ENCODE data around the gene HIVEP3. TPM values are rescaled to one million over a fixed set of nuclear protein-coding genes. Genes with fewer than 3 reads are reported as not detected.
A peak's percentile ranks its signal among the peaks of the same experiment; 100 is the strongest.

HIVEP3 gene
- total RNA-seq, 1 experiment from 2014 or later = 1.4 TPM

- H3K27me3 ChIP-seq (ENCODE audit: insufficient read depth, low read length) = no peaks in the 10 kb centered on the region
- no peak overlapping the region for H4K91ac ChIP-seq (ENCODE audit: insufficient read length, low read depth, low read length)
- H2BK15ac ChIP-seq (ENCODE audit: low read depth, low read length) = no peak overlapping the region
- no peaks in the 10 kb centered on the region for H3K79me1 ChIP-seq (ENCODE audit: insufficient read depth, low read depth, low read length, poor library complexity, severe bottlenecking)
- no peak overlapping the region for H2AK5ac ChIP-seq (ENCODE audit: insufficient read length, low read length)
- no peak for TF ChIP-seq CTCF (conservative IDR thresholded peaks at IDR 0.05)
- no peak overlapping the region for H3K4me2 ChIP-seq (ENCODE audit: insufficient read depth, insufficient read length, low read length)
- no CpG with 5 or more reads among the region's 19 CpGs for WGBS (ENCODE audit: extremely low coverage, insufficient read length, low lambda C conversion rate)
- no peak overlapping the region for H3K14ac ChIP-seq (ENCODE audit: insufficient read depth, low read length)
- peak overlapping the region in 1 of 3 experiments; percentile 35; a peak in 3 of 7 replicates for H3K27ac Mint-ChIP-seq
- no peak overlapping the region for H3K4me3 Mint-ChIP-seq
- no peak overlapping the region for H4K5ac ChIP-seq (ENCODE audit: insufficient read length, low read depth, low read length)
- H2BK20ac ChIP-seq (ENCODE audit: low read depth, low read length, poor library complexity, severe bottlenecking) = no peak overlapping the region
- H4K8ac ChIP-seq (replicated peaks; ENCODE audit: insufficient read length, low read depth, low read length) = no peak overlapping the region
- H3K4ac ChIP-seq (ENCODE audit: low read depth, low read length) = no peak overlapping the region
- H3K18ac ChIP-seq (ENCODE audit: insufficient read length, low read depth, low read length) = no peak overlapping the region
- H2BK120ac ChIP-seq (ENCODE audit: low read depth, low read length, poor library complexity, severe bottlenecking) = no peak overlapping the region
- H3K56ac ChIP-seq (ENCODE audit: insufficient read length, low read depth, low read length) = no peak overlapping the region
- H3K4me1 Mint-ChIP-seq = peaks cover 2 to 3% of the 10 kb centered on the region in 2 experiments; a peak in 3 of 4 replicates
- no peaks in the 10 kb centered on the region for H3K9me3 ChIP-seq (ENCODE audit: control insufficient read depth, low read depth, low read length)
- H3K4me1 ChIP-seq (ENCODE audit: insufficient read depth, low read length) = no peaks in the 10 kb centered on the region
- no peaks in the 10 kb centered on the region for H3K9me3 Mint-ChIP-seq
- no peaks in the 10 kb centered on the region for H3K23me2 ChIP-seq (ENCODE audit: insufficient read length, low read depth, low read length, poor library complexity, severe bottlenecking)
- H3K79me2 ChIP-seq (ENCODE audit: insufficient read depth, low read length) = no peaks in the 10 kb centered on the region
- H3K36me3 Mint-ChIP-seq (ENCODE audit: insufficient read depth in 1 of 3, low read depth in 3 of 3) = no peaks in the 10 kb centered on the region
- no peak overlapping the region for H2AFZ ChIP-seq (ENCODE audit: low read length)
- H2BK12ac ChIP-seq (ENCODE audit: insufficient read length, low read depth, low read length) = no peak overlapping the region
- H3K27ac ChIP-seq (ENCODE audit: insufficient read length, low read depth, low read length) = no peak overlapping the region
- no peak overlapping the region for H3K23ac ChIP-seq (ENCODE audit: insufficient read length, low read depth, low read length)
- H2BK5ac ChIP-seq (ENCODE audit: insufficient read length, low read length) = no peak overlapping the region
- H4K20me1 ChIP-seq (ENCODE audit: control insufficient read depth, insufficient read depth, insufficient read length) = no peaks in the 10 kb centered on the region
- no peak overlapping the region for H3K9ac ChIP-seq (ENCODE audit: extremely low read depth, insufficient read length, low read length)
- no peaks in the 10 kb centered on the region; the same call in 1 of the 2 replicates for H3K27me3 Mint-ChIP-seq (ENCODE audit: low read depth)
- no peak for DNase-seq
- H3T11ph ChIP-seq (ENCODE audit: low read length) = no peak overlapping the region
These were observed 219.5 kb downstream of the HIVEP3 start for GRCh38 chr1:41698916-41699860.

Measured in H9 (cell line).